ENCODE results near the gene RFTN1. TPM values are rescaled to one million over a fixed set of nuclear protein-coding genes. Genes with fewer than 3 reads are reported as not detected.

RFTN1 gene
- total and polyA plus RNA-seq, 7 donors = 9.1 to 33.1 (median 15.9) TPM

DNA sequence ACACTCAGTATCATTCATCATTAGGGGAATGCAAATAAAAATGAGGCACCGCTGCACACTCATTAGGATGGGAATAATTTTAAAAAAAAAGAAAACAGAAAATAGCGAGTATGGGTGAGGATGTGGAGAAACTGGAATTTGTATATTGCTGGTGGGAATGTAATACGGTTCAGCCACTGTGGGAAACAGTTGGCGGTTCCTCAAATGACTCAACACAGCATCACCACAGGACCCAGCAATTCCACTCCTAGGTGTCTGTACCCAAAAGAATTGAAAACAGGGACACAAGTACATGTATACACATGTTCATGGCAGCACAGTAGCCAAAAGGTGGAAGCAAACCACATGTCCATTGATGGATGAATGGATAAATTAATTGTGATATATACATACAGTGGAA, 35.2 kb upstream of the RFTN1 start:
- H3K27ac ChIP-seq = no peak overlapping the region
- peaks cover 4% of the 10 kb centered on the region for H3K4me1 ChIP-seq
- H3K4me3 ChIP-seq = no peak overlapping the region
- TF ChIP-seq, protein P1, sequence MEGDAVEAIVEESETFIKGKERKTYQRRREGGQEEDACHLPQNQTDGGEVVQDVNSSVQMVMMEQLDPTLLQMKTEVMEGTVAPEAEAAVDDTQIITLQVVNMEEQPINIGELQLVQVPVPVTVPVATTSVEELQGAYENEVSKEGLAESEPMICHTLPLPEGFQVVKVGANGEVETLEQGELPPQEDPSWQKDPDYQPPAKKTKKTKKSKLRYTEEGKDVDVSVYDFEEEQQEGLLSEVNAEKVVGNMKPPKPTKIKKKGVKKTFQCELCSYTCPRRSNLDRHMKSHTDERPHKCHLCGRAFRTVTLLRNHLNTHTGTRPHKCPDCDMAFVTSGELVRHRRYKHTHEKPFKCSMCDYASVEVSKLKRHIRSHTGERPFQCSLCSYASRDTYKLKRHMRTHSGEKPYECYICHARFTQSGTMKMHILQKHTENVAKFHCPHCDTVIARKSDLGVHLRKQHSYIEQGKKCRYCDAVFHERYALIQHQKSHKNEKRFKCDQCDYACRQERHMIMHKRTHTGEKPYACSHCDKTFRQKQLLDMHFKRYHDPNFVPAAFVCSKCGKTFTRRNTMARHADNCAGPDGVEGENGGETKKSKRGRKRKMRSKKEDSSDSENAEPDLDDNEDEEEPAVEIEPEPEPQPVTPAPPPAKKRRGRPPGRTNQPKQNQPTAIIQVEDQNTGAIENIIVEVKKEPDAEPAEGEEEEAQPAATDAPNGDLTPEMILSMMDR (IDR thresholded peaks at IDR 0.05) = no peak
- intact Hi-C loops (cut with DNase I) = loop anchor here in 1 of 2 donors (1.0 kb wide), 1 partner anchor 280 kb away; no protein-coding TSS in a partner anchor
- H3K36me3 ChIP-seq (ENCODE audit: insufficient read depth in 1 of 2, low read depth in 1 of 2) = no peaks in the 10 kb centered on the region
- H3K9me3 ChIP-seq = no peaks in the 10 kb centered on the region
- H3K27me3 ChIP-seq (ENCODE audit: insufficient read depth in 3 of 3, low read length in 2 of 3) = no peaks in the 10 kb centered on the region
- DNase-seq (no peak), ATAC-seq (no peak)
- WGBS, 3 donors = 77 to 88% (median 87%) methylated on average over 4 of the region's 4 CpGs

- ATAC-seq = no peak
- H3K36me3 ChIP-seq (ENCODE audit: insufficient read depth in 1 of 2, low read depth in 1 of 2) = no peaks in the 10 kb centered on the region
- no peaks in the 10 kb centered on the region for H3K9me3 ChIP-seq
- H3K27ac ChIP-seq = no peak overlapping the region
- intact Hi-C loops (cut with DNase I) = loop anchor here in 1 of 2 donors (1.0 kb wide), 1 partner anchor 279 kb away; no protein-coding TSS in a partner anchor
- DNase-seq = no peak
- H3K4me1 ChIP-seq = peaks cover 4% of the 10 kb centered on the region
- TF ChIP-seq, protein P1 (IDR thresholded peaks at IDR 0.05) = no peak
- H3K4me3 ChIP-seq = no peak overlapping the region
- no peaks in the 10 kb centered on the region for H3K27me3 ChIP-seq (ENCODE audit: insufficient read depth in 3 of 3, low read length in 2 of 3)
- 91 to 97% (median 97%) methylated on average over 4 of the region's 4 CpGs for WGBS, 3 donors
These were observed 34.3 kb upstream of the RFTN1 start for GRCh38 chr3:16547561-16548357.

GRCh38 chr3:16546186-16547010, 32.9 kb upstream of the RFTN1 start:
- TF ChIP-seq, protein P1 (IDR thresholded peaks at IDR 0.05) = no peak
- WGBS, 3 donors = 71 to 83% (median 75%) methylated on average over 12 of the region's 12 CpGs
- intact Hi-C loops (cut with DNase I) = no loop called here

GRCh38 chr3:16545413-16546185, 32.1 kb upstream of the RFTN1 start:
- H3K36me3 ChIP-seq (ENCODE audit: insufficient read depth in 1 of 2, low read depth in 1 of 2) = no peaks in the 10 kb centered on the region
- H3K9me3 ChIP-seq = no peaks in the 10 kb centered on the region
- TF ChIP-seq, protein P1 (IDR thresholded peaks at IDR 0.05) = no peak
- no peak for DNase-seq
- H3K27ac ChIP-seq = peak overlapping the region; percentile 46
- intact Hi-C loops (cut with DNase I) = no loop called here
- peaks cover 4% of the 10 kb centered on the region for H3K4me1 ChIP-seq
- H3K4me3 ChIP-seq = no peak overlapping the region
- ATAC-seq = peak in 1 of 4 donors; percentile 22
- no peaks in the 10 kb centered on the region for H3K27me3 ChIP-seq (ENCODE audit: insufficient read depth in 3 of 3, low read length in 2 of 3)
- 71 to 81% (median 73%) methylated on average over 10 of the region's 10 CpGs for WGBS, 3 donors

More at GRCh38 chr3:16546186-16547010, 32.9 kb upstream of the RFTN1 start:
- Histone ChIP-seq H3K4me1 (peaks cover 4% of the 10 kb centered on the region), H3K36me3 (ENCODE audit: insufficient read depth in 1 of 2, low read depth in 1 of 2) (no peaks in the 10 kb centered on the region), H3K4me3 (no peak overlapping the region), H3K27ac (peak overlapping the region; percentile 46), H3K27me3 (ENCODE audit: insufficient read depth in 3 of 3, low read length in 2 of 3) (no peaks in the 10 kb centered on the region), H3K9me3 (no peaks in the 10 kb centered on the region)
- peak in 1 of 2 donors; percentile 61 for DNase-seq
- ATAC-seq = peak in 1 of 4 donors; percentile 51

Data from psoas muscle (tissue), 8 donors.